Measurements from ENCODE around the gene GPR78. TPM values are rescaled to one million over a fixed set of nuclear protein-coding genes. Genes with fewer than 3 reads are reported as not detected.

Gene GPR78
- total RNA-seq, 1 donor from 2014 or later, result 3.2 TPM

- H3K27me3 Mint-ChIP-seq (ENCODE audit: low read depth), result no peaks in the 10 kb centered on the region
- no peaks in the 10 kb centered on the region for H3K36me3 Mint-ChIP-seq
- no peak overlapping the region for H3K4me3 Mint-ChIP-seq
- peaks cover 58% of the 10 kb centered on the region for H3K4me1 Mint-ChIP-seq
- no peak for DNase-seq (ENCODE audit: low spot score in 2 of 2, unreplicated experiment in 2 of 2)
- peak overlapping the region; percentile 75 for H3K27ac Mint-ChIP-seq
- H3K9me3 Mint-ChIP-seq, result peaks cover 5% of the 10 kb centered on the region
- TF ChIP-seq CTCF (IDR thresholded peaks at IDR 0.05; ENCODE audit: unreplicated experiment), result no peak
Observed at GRCh38 chr4:8536467-8536866, 43.7 kb upstream of the GPR78 start.

- TF ChIP-seq CTCF (IDR thresholded peaks at IDR 0.05; ENCODE audit: unreplicated experiment), result no peak
- no peak for DNase-seq (ENCODE audit: low spot score in 2 of 2, unreplicated experiment in 2 of 2)
- H3K27me3 Mint-ChIP-seq (ENCODE audit: low read depth), result no peaks in the 10 kb centered on the region
- peak overlapping the region; percentile 74 for H3K27ac Mint-ChIP-seq
- no peaks in the 10 kb centered on the region for H3K9me3 Mint-ChIP-seq
- no peaks in the 10 kb centered on the region for H3K36me3 Mint-ChIP-seq
- H3K4me1 Mint-ChIP-seq, result peaks cover 53% of the 10 kb centered on the region
- H3K4me3 Mint-ChIP-seq, result no peak overlapping the region
Observed at GRCh38 chr4:8537041-8537461, 43.1 kb upstream of the GPR78 start.

- no peak for TF ChIP-seq CTCF (IDR thresholded peaks at IDR 0.05; ENCODE audit: unreplicated experiment)
- Mint-ChIP-seq H3K4me1 (peaks cover 44% of the 10 kb centered on the region), H3K9me3 (no peaks in the 10 kb centered on the region), H3K27me3 (ENCODE audit: low read depth) (no peaks in the 10 kb centered on the region), H3K27ac (peak overlapping the region; percentile 25), H3K4me3 (no peak overlapping the region), H3K36me3 (no peaks in the 10 kb centered on the region)
- no peak for DNase-seq (ENCODE audit: low spot score in 2 of 2, unreplicated experiment in 2 of 2)
Observed at GRCh38 chr4:8538076-8538702, 42.0 kb upstream of the GPR78 start.

GRCh38 chr4:8538703-8539567 is 41.3 kb upstream of the GPR78 start:
- Mint-ChIP-seq H3K4me1 (peaks cover 37% of the 10 kb centered on the region), H3K36me3 (no peaks in the 10 kb centered on the region), H3K4me3 (no peak overlapping the region), H3K27ac (no peak overlapping the region), H3K27me3 (ENCODE audit: low read depth) (no peaks in the 10 kb centered on the region), H3K9me3 (no peaks in the 10 kb centered on the region)
- no peak for TF ChIP-seq CTCF (IDR thresholded peaks at IDR 0.05; ENCODE audit: unreplicated experiment)
- DNase-seq (ENCODE audit: low spot score in 2 of 2, unreplicated experiment in 2 of 2), result no peak

GRCh38 chr4:8539661-8540060 is 40.5 kb upstream of the GPR78 start:
- Mint-ChIP-seq H3K9me3 (no peaks in the 10 kb centered on the region), H3K27me3 (ENCODE audit: low read depth) (no peaks in the 10 kb centered on the region), H3K36me3 (no peaks in the 10 kb centered on the region), H3K4me3 (no peak overlapping the region), H3K27ac (no peak overlapping the region), H3K4me1 (peaks cover 30% of the 10 kb centered on the region)
- DNase-seq (ENCODE audit: low spot score in 2 of 2, unreplicated experiment in 2 of 2), result no peak
- TF ChIP-seq CTCF (IDR thresholded peaks at IDR 0.05; ENCODE audit: unreplicated experiment), result no peak
